Measurements from ENCODE around the gene ZNF316. TPM values are rescaled to one million over a fixed set of nuclear protein-coding genes. Genes with fewer than 3 reads are reported as not detected.
"Not testable (repeated sequence)": the region's sequence is repeated elsewhere in the genome, so short reads cannot be mapped to it uniquely, and the experiment has no call there.

ZNF316 gene
- total RNA-seq, 2 experiments from 2014 or later = 18.1 to 37.5 TPM

GRCh38 chr7:6630007-6630849 lies 6.9 kb upstream of the ZNF316 start:
- Histone ChIP-seq H3K4me2 (ENCODE audit: low read length) (no peak overlapping the region), H3K27ac (ENCODE audit: low read depth, low read length, poor library complexity, severe bottlenecking) (no peak overlapping the region), H3K4me1 (ENCODE audit: insufficient read depth, low read length, poor library complexity, severe bottlenecking) (no peaks in the 10 kb centered on the region), H3K9me2 (ENCODE audit: insufficient read depth, low read length) (no peaks in the 10 kb centered on the region), H4K20me1 (ENCODE audit: insufficient read depth, low read length) (no peaks in the 10 kb centered on the region), H3K36me3 (ENCODE audit: insufficient read depth, low read length) (no peaks in the 10 kb centered on the region), H3K79me2 (ENCODE audit: insufficient read depth, low read depth, low read length) (no peaks in the 10 kb centered on the region), H3K9me3 (ENCODE audit: low read length) (0 out of 2 replicates have a peak, but pooled peaks cover 2% of the 10 kb centered on the region), H2AFZ (ENCODE audit: low read length) (no peak overlapping the region), H3K4me3 (ENCODE audit: low read depth, low read length, poor library complexity, severe bottlenecking) (no peak overlapping the region)
- no TSS peak for BruUV-seq (replicated peaks)
- DNase-seq (ENCODE audit: low spot score) = no peak
- ChIA-PET CTCF (ENCODE audit: unreplicated experiment) (no interaction called here), POLR2A (interaction anchor here (0.8 to 1.0 kb wide), 2 partner anchors 10 to 99 kb away, joined by 3 read pairs; no protein-coding TSS in a partner anchor)
- intact Hi-C loops (cut with micrococcal nuclease; ENCODE audit: unreplicated experiment) = no loop called here
- TF ChIP-seq, protein P1, sequence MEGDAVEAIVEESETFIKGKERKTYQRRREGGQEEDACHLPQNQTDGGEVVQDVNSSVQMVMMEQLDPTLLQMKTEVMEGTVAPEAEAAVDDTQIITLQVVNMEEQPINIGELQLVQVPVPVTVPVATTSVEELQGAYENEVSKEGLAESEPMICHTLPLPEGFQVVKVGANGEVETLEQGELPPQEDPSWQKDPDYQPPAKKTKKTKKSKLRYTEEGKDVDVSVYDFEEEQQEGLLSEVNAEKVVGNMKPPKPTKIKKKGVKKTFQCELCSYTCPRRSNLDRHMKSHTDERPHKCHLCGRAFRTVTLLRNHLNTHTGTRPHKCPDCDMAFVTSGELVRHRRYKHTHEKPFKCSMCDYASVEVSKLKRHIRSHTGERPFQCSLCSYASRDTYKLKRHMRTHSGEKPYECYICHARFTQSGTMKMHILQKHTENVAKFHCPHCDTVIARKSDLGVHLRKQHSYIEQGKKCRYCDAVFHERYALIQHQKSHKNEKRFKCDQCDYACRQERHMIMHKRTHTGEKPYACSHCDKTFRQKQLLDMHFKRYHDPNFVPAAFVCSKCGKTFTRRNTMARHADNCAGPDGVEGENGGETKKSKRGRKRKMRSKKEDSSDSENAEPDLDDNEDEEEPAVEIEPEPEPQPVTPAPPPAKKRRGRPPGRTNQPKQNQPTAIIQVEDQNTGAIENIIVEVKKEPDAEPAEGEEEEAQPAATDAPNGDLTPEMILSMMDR (conservative IDR thresholded peaks at IDR 0.05; ENCODE audit: low read length) = no peak
- TF ChIP-seq EZH2phosphoT487 (IDR thresholded peaks at IDR 0.05; ENCODE audit: borderline replicate concordance, low read depth, low read length) = no peak

DNA sequence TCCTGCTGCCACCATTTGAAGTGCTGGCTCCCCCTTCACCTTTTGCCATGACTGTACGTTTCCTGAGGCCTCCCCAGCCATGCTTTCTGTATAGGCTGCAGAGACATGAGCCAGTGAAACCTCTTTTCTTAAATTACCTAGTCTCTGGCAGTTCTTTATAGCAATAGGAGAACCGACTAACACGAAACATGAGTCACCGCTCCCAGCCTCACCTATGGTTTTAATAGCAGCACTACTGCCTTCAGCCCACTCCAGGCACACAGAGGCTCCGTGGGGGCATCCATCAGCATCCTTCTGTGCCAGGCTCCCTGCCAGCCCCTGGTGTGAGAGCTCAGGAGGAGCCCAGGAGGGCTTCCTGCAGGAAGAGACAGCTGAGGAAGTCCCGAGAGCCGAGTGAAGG lies 5.5 kb upstream of the ZNF316 start:
- Histone ChIP-seq H3K27ac (ENCODE audit: low read depth, low read length, poor library complexity, severe bottlenecking) (no peak overlapping the region), H3K79me2 (ENCODE audit: insufficient read depth, low read depth, low read length) (no peaks in the 10 kb centered on the region), H2AFZ (ENCODE audit: low read length) (no peak overlapping the region), H3K36me3 (ENCODE audit: insufficient read depth, low read length) (no peaks in the 10 kb centered on the region), H3K9me2 (ENCODE audit: insufficient read depth, low read length) (no peaks in the 10 kb centered on the region), H3K4me2 (ENCODE audit: low read length) (no peak overlapping the region), H3K4me3 (ENCODE audit: low read depth, low read length, poor library complexity, severe bottlenecking) (no peak overlapping the region), H3K9me3 (ENCODE audit: low read length) (0 out of 2 replicates have a peak, but pooled peaks cover 5% of the 10 kb centered on the region), H3K4me1 (ENCODE audit: insufficient read depth, low read length, poor library complexity, severe bottlenecking) (peaks cover 2% of the 10 kb centered on the region), H4K20me1 (ENCODE audit: insufficient read depth, low read length) (no peaks in the 10 kb centered on the region)
- DNase-seq (ENCODE audit: low spot score) = no peak
- intact Hi-C loops (cut with micrococcal nuclease; ENCODE audit: unreplicated experiment) = no loop called here
- POLR2A ChIA-PET = interaction anchor here (1.4 kb wide), 1 partner anchor 15 kb away, joined by 4 read pairs; no protein-coding TSS in a partner anchor
- TF ChIP-seq, protein P1 (conservative IDR thresholded peaks at IDR 0.05; ENCODE audit: low read length) = no peak
- TF ChIP-seq EZH2phosphoT487 (IDR thresholded peaks at IDR 0.05; ENCODE audit: borderline replicate concordance, low read depth, low read length) = no peak
- BruUV-seq (replicated peaks) = no TSS peak
- CTCF ChIA-PET (ENCODE audit: unreplicated experiment) = no interaction called here

- CTCF ChIA-PET (ENCODE audit: unreplicated experiment) = no interaction called here
- H3K9me3 ChIP-seq (ENCODE audit: low read length) = 0 out of 2 replicates have a peak, but pooled peaks cover 5% of the 10 kb centered on the region
- no peak overlapping the region for H3K4me2 ChIP-seq (ENCODE audit: low read length)
- H3K36me3 ChIP-seq (ENCODE audit: insufficient read depth, low read length) = peaks cover 3% of the 10 kb centered on the region; the same call in 1 of the 2 replicates
- no peak overlapping the region for H3K4me3 ChIP-seq (ENCODE audit: low read depth, low read length, poor library complexity, severe bottlenecking)
- intact Hi-C loops (cut with micrococcal nuclease; ENCODE audit: unreplicated experiment) = no loop called here
- no peak for TF ChIP-seq EZH2phosphoT487 (IDR thresholded peaks at IDR 0.05; ENCODE audit: borderline replicate concordance, low read depth, low read length)
- TF ChIP-seq, protein P1 (conservative IDR thresholded peaks at IDR 0.05; ENCODE audit: low read length) = no peak
- H3K27ac ChIP-seq (ENCODE audit: low read depth, low read length, poor library complexity, severe bottlenecking) = no peak overlapping the region
- DNase-seq (ENCODE audit: low spot score) = no peak
- H4K20me1 ChIP-seq (ENCODE audit: insufficient read depth, low read length) = no peaks in the 10 kb centered on the region
- H3K9me2 ChIP-seq (ENCODE audit: insufficient read depth, low read length) = no peaks in the 10 kb centered on the region
- peaks cover 13% of the 10 kb centered on the region for H3K79me2 ChIP-seq (ENCODE audit: insufficient read depth, low read depth, low read length)
- POLR2A ChIA-PET = interaction anchor here (0.6 to 1.8 kb wide), 4 partner anchors 12 to 72 kb away, joined by 3 to 4 read pairs (median 4); partner anchors contain the start of gene ZDHHC4
- BruUV-seq (replicated peaks) = no TSS peak
- no peak overlapping the region for H2AFZ ChIP-seq (ENCODE audit: low read length)
- H3K4me1 ChIP-seq (ENCODE audit: insufficient read depth, low read length, poor library complexity, severe bottlenecking) = peaks cover 12% of the 10 kb centered on the region
These were observed 3.1 kb upstream of the ZNF316 start for GRCh38 chr7:6634021-6634420.

DNA sequence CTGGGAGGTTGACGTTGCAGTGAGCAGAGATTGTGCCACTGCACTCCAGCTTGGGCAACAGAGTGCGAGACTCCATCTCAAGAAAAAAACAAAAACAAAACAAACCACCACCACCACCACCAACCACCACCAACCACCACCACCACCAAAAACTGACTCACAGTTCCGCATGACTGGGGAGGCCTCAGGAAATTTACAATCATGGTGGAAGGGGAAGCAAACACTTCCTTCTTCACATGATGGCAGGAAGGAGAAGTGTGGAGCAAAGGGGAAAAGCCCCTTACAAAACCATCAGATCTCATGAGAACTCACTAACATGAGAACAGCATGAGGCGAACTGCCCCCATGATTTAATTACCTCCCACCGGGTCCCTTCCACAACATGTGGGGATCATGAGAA lies 2.1 kb upstream of the ZNF316 start:
- intact Hi-C loops (cut with micrococcal nuclease; ENCODE audit: unreplicated experiment); H2AFZ ChIP-seq (ENCODE audit: low read length); H3K9me2 ChIP-seq (ENCODE audit: insufficient read depth, low read length); H3K4me3 ChIP-seq (ENCODE audit: low read depth, low read length, poor library complexity, severe bottlenecking); BruUV-seq (replicated peaks); DNase-seq (ENCODE audit: low spot score); H3K4me2 ChIP-seq (ENCODE audit: low read length); CTCF ChIA-PET (ENCODE audit: unreplicated experiment); H3K27ac ChIP-seq (ENCODE audit: low read depth, low read length, poor library complexity, severe bottlenecking); H3K9me3 ChIP-seq (ENCODE audit: low read length); H4K20me1 ChIP-seq (ENCODE audit: insufficient read depth, low read length): not testable (repeated sequence)
- H3K36me3 ChIP-seq (ENCODE audit: insufficient read depth, low read length) = peaks cover 12% of the 10 kb centered on the region
- peaks cover 12% of the 10 kb centered on the region for H3K4me1 ChIP-seq (ENCODE audit: insufficient read depth, low read length, poor library complexity, severe bottlenecking)
- H3K79me2 ChIP-seq (ENCODE audit: insufficient read depth, low read depth, low read length) = peaks cover 17% of the 10 kb centered on the region
- POLR2A ChIA-PET = interaction anchor here (1.6 kb wide), 1 partner anchor 14 kb away, joined by 4 read pairs; no protein-coding TSS in a partner anchor
